ENCODE data around the gene RPN2. TPM values are rescaled to one million over a fixed set of nuclear protein-coding genes. Genes with fewer than 3 reads are reported as not detected.

The RPN2 gene
- total RNA-seq, 1 experiment from 2014 or later: 234 TPM

- no peak overlapping the region; the same call in 1 of the 2 replicates for H3K14ac ChIP-seq (ENCODE audit: insufficient read depth, low read length)
- H4K5ac ChIP-seq (ENCODE audit: insufficient read length, low read depth, low read length): no peak overlapping the region
- no peak overlapping the region for H3K4ac ChIP-seq (ENCODE audit: low read depth, low read length)
- H3K4me1 ChIP-seq (ENCODE audit: insufficient read depth, low read length): no peaks in the 10 kb centered on the region; the same call in 1 of the 2 replicates
- Mint-ChIP-seq H3K4me3 (no peak overlapping the region), H3K4me1 (peaks cover 9 to 34% of the 10 kb centered on the region in 2 experiments), H3K36me3 (ENCODE audit: insufficient read depth in 1 of 3, low read depth in 3 of 3) (no peaks in the 10 kb centered on the region), H3K9me3 (no peaks in the 10 kb centered on the region; a peak in 1 of 5 replicates), H3K27me3 (ENCODE audit: low read depth) (peaks cover 2% of the 10 kb centered on the region; the same call in 1 of the 2 replicates), H3K27ac (no peak overlapping the region; a peak in 1 of 7 replicates)
- no peak overlapping the region for H3K18ac ChIP-seq (ENCODE audit: insufficient read length, low read depth, low read length)
- no peaks in the 10 kb centered on the region for H3K9me3 ChIP-seq (ENCODE audit: control insufficient read depth, low read depth, low read length)
- no peak overlapping the region for H3K4me2 ChIP-seq (ENCODE audit: insufficient read depth, insufficient read length, low read length)
- DNase-seq: no peak
- no peaks in the 10 kb centered on the region for H3K79me2 ChIP-seq (ENCODE audit: insufficient read depth, low read length)
- H2AK5ac ChIP-seq (ENCODE audit: insufficient read length, low read length): no peak overlapping the region
- H2BK20ac ChIP-seq (ENCODE audit: low read depth, low read length, poor library complexity, severe bottlenecking): no peak overlapping the region
- no peak overlapping the region for H2BK12ac ChIP-seq (ENCODE audit: insufficient read length, low read depth, low read length)
- no peak overlapping the region for H3T11ph ChIP-seq (ENCODE audit: low read length)
- H4K91ac ChIP-seq (ENCODE audit: insufficient read length, low read depth, low read length): no peak overlapping the region
- H3K79me1 ChIP-seq (ENCODE audit: insufficient read depth, low read depth, low read length, poor library complexity, severe bottlenecking): no peaks in the 10 kb centered on the region
- H4K20me1 ChIP-seq (ENCODE audit: control insufficient read depth, insufficient read depth, insufficient read length): no peaks in the 10 kb centered on the region
- H3K9ac ChIP-seq (ENCODE audit: extremely low read depth, insufficient read length, low read length): no peak overlapping the region
- H3K27me3 ChIP-seq (ENCODE audit: insufficient read depth, low read length): no peaks in the 10 kb centered on the region
- H2AFZ ChIP-seq (ENCODE audit: low read length): no peak overlapping the region
- no peak overlapping the region for H3K56ac ChIP-seq (ENCODE audit: insufficient read length, low read depth, low read length)
- no CpG with 5 or more reads among the region's 15 CpGs for WGBS (ENCODE audit: extremely low coverage, insufficient read length, low lambda C conversion rate)
- H2BK5ac ChIP-seq (ENCODE audit: insufficient read length, low read length): no peak overlapping the region
- no peaks in the 10 kb centered on the region for H3K23me2 ChIP-seq (ENCODE audit: insufficient read length, low read depth, low read length, poor library complexity, severe bottlenecking)
- no peak overlapping the region for H3K27ac ChIP-seq (ENCODE audit: insufficient read length, low read depth, low read length)
- no peak overlapping the region for H2BK120ac ChIP-seq (ENCODE audit: low read depth, low read length, poor library complexity, severe bottlenecking)
- no peak overlapping the region for H3K23ac ChIP-seq (ENCODE audit: insufficient read length, low read depth, low read length)
- no peak overlapping the region for H4K8ac ChIP-seq (replicated peaks; ENCODE audit: insufficient read length, low read depth, low read length)
- H2BK15ac ChIP-seq (ENCODE audit: low read depth, low read length): no peak overlapping the region
- TF ChIP-seq CTCF (conservative IDR thresholded peaks at IDR 0.05): no peak
Observed at GRCh38 chr20:37276494-37277252, 97.5 kb downstream of the RPN2 start.
